GM18502 (cell line): ENCODE data around the gene PARD3.
"Not testable (repeated sequence)": the region's sequence is repeated elsewhere in the genome, so short reads cannot be mapped to it uniquely, and the experiment has no call there.

Source experiments
- ATAC-seq: cut with Tn5 transposase; IDR thresholded peaks from one replicate; pipeline ENCODE4 v1.9.1; 2021; ENCODE audit warnings: mild to moderate bottlenecking; ENCODE audit not compliant: unreplicated experiment, poor library complexity

The PARD3 gene

GRCh38 chr10:34723750-34724149 is 91.3 kb downstream of the PARD3 start:
- no peak for ATAC-seq

GRCh38 chr10:34722404-34722803 is 92.7 kb downstream of the PARD3 start:
- ATAC-seq, result no peak

GRCh38 chr10:34721208-34721840 is 93.8 kb downstream of the PARD3 start:
- no peak for ATAC-seq

GRCh38 chr10:34719746-34720145 is 95.3 kb downstream of the PARD3 start:
- ATAC-seq, result no peak

DNA sequence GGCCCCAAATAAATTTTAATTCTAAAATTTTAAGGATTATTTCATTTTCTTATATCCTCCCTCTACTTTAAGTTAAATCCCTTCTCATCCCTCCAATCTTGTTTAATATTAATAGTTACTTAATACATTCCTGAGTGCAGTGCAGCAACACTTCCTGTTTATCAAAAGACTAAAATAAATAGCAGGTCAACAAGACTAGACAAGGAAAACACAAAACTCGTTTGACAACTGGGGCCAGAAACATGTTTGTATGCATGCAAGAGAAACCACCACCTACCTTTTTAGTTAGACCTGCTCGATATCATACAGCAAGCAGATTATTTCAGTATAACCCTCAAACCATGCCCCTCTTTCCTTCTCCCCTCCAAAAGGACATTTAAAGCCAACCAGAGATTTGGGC is 95.8 kb downstream of the PARD3 start:
- no peak for ATAC-seq

GRCh38 chr10:34717429-34717828 is 97.7 kb downstream of the PARD3 start:
- ATAC-seq, result no peak

DNA sequence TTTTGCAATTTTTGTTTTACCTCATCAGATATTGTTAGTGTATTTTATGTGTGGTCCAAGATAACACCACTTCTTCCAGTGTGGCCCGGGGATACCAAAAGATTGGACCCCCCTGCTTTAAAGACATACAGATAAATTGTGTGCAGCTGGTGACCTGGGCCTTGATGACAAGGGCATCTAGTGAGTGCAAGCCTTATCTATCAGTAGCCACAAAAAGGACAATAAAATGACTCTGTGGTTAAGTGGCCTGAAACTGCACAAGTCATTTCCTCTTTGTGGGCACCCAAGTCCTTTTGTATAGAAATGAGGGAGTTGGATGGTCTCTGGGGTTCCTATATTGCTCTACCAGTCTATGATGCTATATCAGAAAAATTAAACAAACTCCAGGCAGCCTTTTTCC is 98.1 kb downstream of the PARD3 start:
- ATAC-seq, result peak; percentile 58

DNA sequence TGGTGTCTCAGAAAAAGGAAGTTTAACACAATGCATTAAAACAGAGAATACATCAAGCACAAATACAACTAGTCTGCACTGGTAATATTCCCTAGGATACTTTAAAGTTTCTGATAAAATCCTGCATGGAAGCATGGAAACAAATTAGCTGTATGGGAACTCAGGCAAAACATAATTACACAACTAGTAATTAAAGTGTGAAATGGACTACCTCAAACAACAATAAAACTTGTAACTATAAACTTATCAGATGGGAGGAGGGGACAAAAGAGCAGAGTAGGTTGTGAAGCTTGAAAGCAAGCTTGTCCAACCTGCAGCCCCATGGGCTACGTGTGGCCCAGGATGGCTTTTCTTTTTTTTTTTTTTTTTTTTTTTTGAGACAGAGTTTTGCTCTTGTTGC is 98.9 kb downstream of the PARD3 start:
- no peak for ATAC-seq

DNA sequence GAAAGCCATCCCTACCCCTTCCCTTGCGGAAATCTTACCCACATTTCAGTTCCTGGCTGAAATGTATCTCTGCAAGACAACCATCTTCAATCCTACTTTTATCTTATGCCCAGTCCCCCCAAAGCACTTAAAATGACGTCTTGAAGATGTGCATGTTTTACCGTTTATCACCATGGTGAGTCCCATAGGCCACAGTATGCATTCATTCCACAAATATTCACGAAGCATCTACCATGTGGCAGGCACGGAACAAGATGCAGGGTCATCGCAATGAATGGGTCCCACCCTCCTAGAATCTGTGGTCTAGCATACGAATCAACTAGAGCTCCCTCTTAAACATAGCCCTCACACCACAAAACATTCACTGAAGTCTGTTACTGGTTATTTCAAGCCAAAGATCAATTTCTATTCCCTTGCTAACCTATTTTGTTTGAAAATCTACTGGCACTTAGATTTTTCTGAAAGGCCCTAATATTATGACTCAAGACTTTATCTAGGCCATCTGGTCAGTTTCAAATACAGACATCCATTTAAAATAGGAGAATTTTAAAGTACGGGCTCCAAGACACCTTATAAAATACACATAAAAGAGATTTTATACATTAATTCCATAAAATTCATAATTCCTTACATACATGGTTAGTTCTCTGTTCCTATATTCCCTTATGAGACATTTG is 99.4 kb downstream of the PARD3 start:
- ATAC-seq, result no peak

DNA sequence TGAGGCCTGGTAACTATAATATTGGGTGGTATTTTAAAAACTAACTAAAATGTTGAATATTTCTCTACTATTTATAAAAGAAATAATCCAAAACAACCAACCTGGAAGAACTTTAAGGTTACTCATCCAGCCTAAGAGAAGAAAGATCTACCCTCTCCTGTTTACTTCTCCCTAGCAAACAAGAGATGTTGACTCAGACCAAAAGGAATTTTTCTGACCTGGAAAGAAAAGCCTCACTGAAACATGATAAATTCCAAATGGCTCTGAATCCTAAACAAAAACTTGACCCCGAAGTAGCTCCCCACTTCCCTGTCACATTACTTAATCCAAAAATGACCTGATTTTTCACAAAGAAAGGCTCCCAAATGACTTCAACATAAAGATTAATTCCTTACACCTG is 101.2 kb downstream of the PARD3 start:
- ATAC-seq, result no peak

DNA sequence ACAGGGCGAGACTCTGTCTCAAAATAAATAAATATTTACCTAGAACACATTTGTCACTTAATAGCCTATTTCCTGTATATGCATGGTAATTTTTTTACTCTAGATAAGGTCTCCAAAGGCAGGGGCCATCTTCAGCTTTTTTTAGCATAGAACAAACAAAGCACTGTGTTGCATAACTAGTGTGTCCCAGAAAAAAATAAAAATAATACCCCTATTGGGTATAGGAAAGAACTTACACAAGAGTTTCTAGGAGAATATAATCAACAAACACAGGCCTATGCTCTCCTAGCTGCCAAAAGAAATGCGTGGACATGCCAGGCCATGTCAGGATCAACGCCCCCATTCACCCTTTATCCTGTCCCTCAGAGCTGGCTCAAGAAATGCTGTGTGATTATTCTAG is 103.6 kb downstream of the PARD3 start:
- ATAC-seq, result no peak

- no peak for ATAC-seq
These were observed 104.7 kb downstream of the PARD3 start for GRCh38 chr10:34710391-34710751.

GRCh38 chr10:34709637-34710390 is 105.3 kb downstream of the PARD3 start:
- ATAC-seq, result no peak

GRCh38 chr10:34707656-34708055 is 107.4 kb downstream of the PARD3 start:
- ATAC-seq, result no peak

GRCh38 chr10:34706992-34707391 is 108.1 kb downstream of the PARD3 start:
- ATAC-seq, result not testable (repeated sequence)

- ATAC-seq, result no peak
These were observed 108.9 kb downstream of the PARD3 start for GRCh38 chr10:34706147-34706546.

DNA sequence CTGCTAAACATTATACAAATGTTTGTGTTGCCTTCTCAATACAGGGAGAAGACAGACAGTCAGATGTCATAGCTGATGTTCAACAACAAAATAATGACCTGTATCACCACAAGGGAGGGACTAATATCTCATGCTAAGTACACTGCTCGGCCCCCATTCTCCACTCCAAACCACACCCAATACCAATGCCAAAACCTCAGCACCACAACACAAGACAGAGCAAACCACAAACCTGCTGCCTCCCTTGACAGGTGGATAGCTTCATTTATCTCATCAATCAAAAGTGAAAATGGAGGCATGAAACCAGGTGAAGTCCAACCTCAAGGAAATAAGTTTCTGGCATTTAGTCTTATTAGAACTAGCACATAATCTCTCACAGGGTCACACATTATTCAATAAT is 109.5 kb downstream of the PARD3 start:
- no peak for ATAC-seq

DNA sequence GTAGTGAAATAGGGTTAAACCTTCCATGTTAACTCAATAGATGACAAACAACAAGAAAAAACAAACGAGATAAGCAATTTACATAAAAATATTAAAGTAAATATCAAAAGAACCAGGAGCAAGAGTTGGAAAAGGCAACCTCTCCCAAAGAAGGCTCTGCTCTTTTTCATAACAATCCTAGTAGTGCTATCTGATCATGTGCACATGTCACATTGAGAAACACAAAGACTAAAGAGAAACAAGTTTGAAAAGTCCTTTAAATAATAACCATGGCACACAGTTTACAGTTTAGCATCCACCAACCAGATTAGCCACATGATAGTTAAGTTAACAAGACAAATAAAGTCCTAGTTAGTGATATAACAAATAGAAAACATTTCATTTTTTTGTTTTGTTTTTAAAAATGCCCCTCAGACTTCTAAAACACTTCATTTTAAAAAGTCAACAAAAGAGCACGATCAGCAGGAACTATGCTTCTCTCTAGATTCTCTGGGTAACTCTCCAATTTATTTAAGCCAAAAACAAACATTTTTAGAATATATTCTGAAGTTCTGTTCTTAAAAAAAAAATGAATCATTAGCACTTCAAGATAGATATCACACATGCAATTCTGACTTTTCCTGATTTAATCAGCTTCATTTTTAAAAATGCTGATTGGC is 110.4 kb downstream of the PARD3 start:
- no peak for ATAC-seq

DNA sequence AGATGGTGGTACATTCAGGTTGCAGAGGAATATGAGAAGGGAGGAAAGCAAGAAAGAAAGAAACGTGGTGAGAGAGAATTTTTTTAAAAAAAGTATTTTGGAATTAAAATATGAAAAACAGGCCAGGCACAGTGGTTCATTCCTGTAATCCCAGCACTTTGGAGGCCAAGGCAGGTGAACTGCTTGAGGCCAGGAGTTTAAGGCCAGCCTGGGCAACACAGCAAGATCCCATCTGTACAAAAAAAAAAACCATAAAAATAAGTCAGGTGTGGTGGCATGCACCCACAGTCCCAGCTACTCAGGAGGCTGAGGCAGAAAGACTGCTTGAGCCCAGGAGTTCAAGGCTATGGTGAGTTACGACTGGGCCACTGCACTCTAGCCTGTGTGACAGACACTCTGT is 112.1 kb downstream of the PARD3 start:
- no peak for ATAC-seq

DNA sequence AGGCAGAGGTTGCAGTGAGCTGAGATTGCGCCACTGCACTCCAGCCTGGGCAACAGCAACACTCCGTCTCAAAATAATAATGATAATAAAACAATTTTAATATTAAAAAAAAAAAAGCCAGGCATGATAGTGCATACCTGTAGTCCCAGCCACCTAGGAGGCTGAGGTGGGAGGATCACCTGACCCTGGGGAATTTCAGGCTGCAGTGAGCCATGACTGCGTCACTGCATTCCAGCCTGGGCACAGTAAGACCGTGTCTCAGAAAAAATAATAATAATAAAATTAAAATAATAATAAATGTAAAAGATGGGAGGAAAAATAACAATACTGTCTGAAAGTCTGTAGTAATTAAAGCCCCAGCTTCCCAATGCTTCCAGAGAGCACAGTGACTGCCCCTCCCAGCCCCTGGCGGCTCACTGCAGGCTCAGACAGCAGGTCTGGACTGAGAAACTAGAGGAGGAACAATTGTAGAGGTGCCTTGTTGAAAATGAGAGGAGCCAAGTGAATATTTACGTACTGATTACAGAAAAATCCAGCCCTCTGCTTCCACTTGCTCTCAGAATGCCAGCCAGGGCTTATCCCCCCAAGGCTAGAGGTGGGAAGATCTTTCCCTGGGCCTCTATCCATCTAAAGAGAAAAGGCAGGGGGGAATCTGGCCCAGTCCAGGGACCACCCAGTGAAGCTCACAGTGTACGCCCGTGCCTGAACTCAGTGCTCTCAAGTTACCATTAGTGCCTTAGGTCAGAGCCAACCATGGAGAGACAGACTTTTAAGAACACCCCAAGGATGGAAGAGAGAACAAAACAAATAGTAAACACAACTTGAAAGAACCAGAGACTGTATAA is 112.8 kb downstream of the PARD3 start:
- no peak for ATAC-seq
